HEK293T (cell line): Measurements from ENCODE around the gene BCL3.

Experiments
- ARNT ChIP-seq: fragments of 450-650 bp; IDR thresholded peaks from 2 replicates; pipeline ENCODE4 v1.6.1; 2017; ENCODE audit warnings: mild to moderate bottlenecking
- FOXA1 ChIP-seq: fragments of 450-650 bp; IDR thresholded peaks from 2 replicates; pipeline ENCODE4 v1.6.1; 2016; ENCODE audit warnings: mild to moderate bottlenecking

GRCh38 chr19:44717603-44718002, 30.9 kb upstream of the BCL3 start:
- TF ChIP-seq FOXA1 = no peak
- TF ChIP-seq ARNT = no peak
